Type B pancreatic cell (in vitro differentiated cells): ENCODE results near the gene SRSF8. TPM values are rescaled to one million over a fixed set of nuclear protein-coding genes. Genes with fewer than 3 reads are reported as not detected.
"Not testable (repeated sequence)": the region's sequence is repeated elsewhere in the genome, so short reads cannot be mapped to it uniquely, and the experiment has no call there.

Experiments used
- DNase-seq: peaks from one replicate; pipeline ENCODE4 v3.0.0; 2021; ENCODE audit warnings: mixed read lengths; ENCODE audit not compliant: unreplicated experiment; ENCODE audit errors: extremely low spot score
- H3K27ac Mint-ChIP-seq: 2 replicates; pipeline ENCODE4 v1.8.0; 2021; ENCODE audit warnings: mild to moderate bottlenecking, mixed read lengths
- H3K27me3 Mint-ChIP-seq: 2 replicates; pipeline ENCODE4 v1.8.0; 2021; ENCODE audit warnings: mixed read lengths
- H3K36me3 Mint-ChIP-seq: 2 replicates; pipeline ENCODE4 v1.8.0; 2021; ENCODE audit warnings: mixed read lengths
- H3K4me1 Mint-ChIP-seq: one replicate; pipeline ENCODE4 v1.8.0; 2021; ENCODE audit warnings: mixed read lengths; ENCODE audit not compliant: unreplicated experiment
- H3K4me3 Mint-ChIP-seq: 2 replicates; pipeline ENCODE4 v1.8.0; 2021; ENCODE audit warnings: mild to moderate bottlenecking, mixed read lengths
- H3K9me3 Mint-ChIP-seq: 2 replicates; pipeline ENCODE4 v1.8.0; 2021; ENCODE audit warnings: mixed read lengths
- CTCF ChIP-seq: fragments of 200-600 bp; sonication (generic); conservative IDR thresholded peaks from 2 replicates; pipeline ENCODE4 v1.5.0; 2021; ENCODE audit warnings: antibody characterized with exemption, mild to moderate bottlenecking
- long read RNA-seq: library from polyadenylated mRNA; unstranded; transcript quantifications from one replicate; pipeline ENCODE4 v2.0.0, GENCODE V29; 2020
- total RNA-seq: library from RNA; stranded (reverse); gene quantifications from 2 replicates; pipeline ENCODE4 v1.2.1, GENCODE V29; 2021; ENCODE audit warnings: low replicate concordance

Gene SRSF8, protein sequence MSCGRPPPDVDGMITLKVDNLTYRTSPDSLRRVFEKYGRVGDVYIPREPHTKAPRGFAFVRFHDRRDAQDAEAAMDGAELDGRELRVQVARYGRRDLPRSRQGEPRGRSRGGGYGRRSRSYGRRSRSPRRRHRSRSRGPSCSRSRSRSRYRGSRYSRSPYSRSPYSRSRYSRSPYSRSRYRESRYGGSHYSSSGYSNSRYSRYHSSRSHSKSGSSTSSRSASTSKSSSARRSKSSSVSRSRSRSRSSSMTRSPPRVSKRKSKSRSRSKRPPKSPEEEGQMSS
- 43.7 and 68.9 TPM in 2 replicates for total RNA-seq
- long read RNA-seq, full-length matches to known transcripts = 52 of 58 reads
- long read RNA-seq, partial matches to known transcripts = 0 of 58 reads
- long read RNA-seq, other reads (novel, unspliced or antisense) = 6 of 58 reads

GRCh38 chr11:95066716-95067038 lies at the start of gene SRSF8:
Gene SRSF8, plus strand, starts transcription at chr11:95066919. Its CDS starts 308 bp downstream, at chr11:95067227.
- H3K36me3 Mint-ChIP-seq = peaks cover 14% of the 10 kb centered on the region
- no peaks in the 10 kb centered on the region for H3K9me3 Mint-ChIP-seq
- H3K27ac Mint-ChIP-seq = peak within 1 kb of the TSS; percentile 99
- no peak for DNase-seq
- TF ChIP-seq CTCF = no peak
- peaks cover 15% of the 10 kb centered on the region for H3K4me1 Mint-ChIP-seq
- no peaks in the 10 kb centered on the region for H3K27me3 Mint-ChIP-seq
- peak within 1 kb of the TSS; percentile 99 for H3K4me3 Mint-ChIP-seq

DNA sequence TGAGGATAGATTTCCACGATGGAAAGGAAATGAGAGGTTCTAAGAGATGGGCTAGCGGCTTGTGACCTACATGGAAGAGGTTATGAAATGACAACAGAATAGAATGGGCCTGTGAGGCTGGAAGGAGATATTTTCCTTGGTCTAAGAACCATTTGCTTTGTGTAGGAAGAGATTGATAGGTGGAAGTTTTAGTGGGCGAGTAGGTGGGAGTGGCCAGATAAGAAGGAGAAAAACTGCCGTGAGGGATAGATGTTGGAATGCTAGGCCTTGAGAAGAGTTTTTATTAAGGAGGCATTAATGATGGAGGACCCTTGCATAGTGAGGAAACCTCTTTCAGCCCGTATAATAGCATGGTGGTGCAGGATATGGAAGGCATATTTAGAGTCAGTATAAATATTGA lies 45.3 kb upstream of the SRSF8 start:
- not testable (repeated sequence) for H3K9me3 Mint-ChIP-seq, H3K36me3 Mint-ChIP-seq, H3K4me3 Mint-ChIP-seq, DNase-seq, H3K27me3 Mint-ChIP-seq, H3K4me1 Mint-ChIP-seq, H3K27ac Mint-ChIP-seq

- H3K9me3 Mint-ChIP-seq = no peaks in the 10 kb centered on the region
- H3K4me3 Mint-ChIP-seq = no peak within 1 kb of the TSS
- no peak within 1 kb of the TSS for H3K27ac Mint-ChIP-seq
- no peaks in the 10 kb centered on the region for H3K4me1 Mint-ChIP-seq
- no peaks in the 10 kb centered on the region for H3K36me3 Mint-ChIP-seq
- no peak for TF ChIP-seq CTCF
- no peak for DNase-seq
- no peaks in the 10 kb centered on the region for H3K27me3 Mint-ChIP-seq
These were observed 41.8 kb upstream of the SRSF8 start, which contains the start of gene KDM4E for GRCh38 chr11:95024958-95025357. Gene KDM4E, plus strand, starts transcription at chr11:95025258. Its CDS starts 300 bp downstream, at chr11:95025558.

- H3K27me3 Mint-ChIP-seq, H3K4me1 Mint-ChIP-seq, H3K9me3 Mint-ChIP-seq, DNase-seq, H3K4me3 Mint-ChIP-seq, H3K36me3 Mint-ChIP-seq, H3K27ac Mint-ChIP-seq: not testable (repeated sequence)
These were observed 41.1 kb upstream of the SRSF8 start for GRCh38 chr11:95025594-95025993.

DNA sequence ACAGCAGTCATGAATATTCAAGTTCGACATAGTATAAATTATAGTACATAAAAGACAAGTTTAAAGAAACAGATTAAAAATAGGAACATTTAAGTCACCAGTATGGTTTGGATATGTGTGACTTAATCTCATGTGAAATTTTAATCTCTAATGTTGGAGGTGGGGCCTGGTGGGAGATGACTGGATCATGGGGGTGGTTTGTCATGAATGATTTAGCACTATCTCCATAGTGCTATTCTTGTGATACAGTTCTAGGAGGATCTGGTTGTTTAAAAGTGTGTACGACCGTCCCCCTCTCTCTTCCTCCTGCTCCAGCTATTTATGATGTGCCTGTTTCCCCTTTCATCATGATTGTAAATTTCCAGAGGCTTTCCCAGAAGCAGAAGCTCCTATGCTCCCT lies 38.4 kb upstream of the SRSF8 start:
- Mint-ChIP-seq H3K36me3 (no peaks in the 10 kb centered on the region), H3K27ac (no peak overlapping the region), H3K9me3 (no peaks in the 10 kb centered on the region), H3K4me1 (no peaks in the 10 kb centered on the region), H3K4me3 (no peak overlapping the region), H3K27me3 (no peaks in the 10 kb centered on the region)
- no peak for TF ChIP-seq CTCF
- DNase-seq = no peak

DNA sequence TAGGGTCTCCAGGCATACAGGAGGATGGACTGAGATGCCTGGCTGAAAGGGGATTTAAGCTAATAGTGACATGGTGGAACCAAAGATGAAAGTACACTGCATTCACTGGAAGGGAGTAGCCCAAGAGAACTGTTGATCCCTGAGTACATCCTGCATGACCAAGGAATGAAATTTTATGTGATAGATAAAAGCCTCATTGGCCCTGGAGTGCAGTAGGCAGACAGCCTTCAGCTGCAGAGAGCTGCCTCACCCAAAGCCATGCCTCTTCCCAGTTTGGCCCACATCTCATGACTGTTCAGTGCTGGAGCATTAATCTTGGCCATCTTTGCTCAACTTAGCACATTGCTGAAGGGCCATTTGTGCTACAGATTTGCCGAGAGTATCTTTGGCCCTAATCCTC lies 33.7 kb upstream of the SRSF8 start:
- Mint-ChIP-seq H3K9me3 (peaks cover under 1% of the 10 kb centered on the region), H3K4me3 (no peak overlapping the region), H3K4me1 (no peaks in the 10 kb centered on the region), H3K27ac (no peak overlapping the region), H3K36me3 (no peaks in the 10 kb centered on the region), H3K27me3 (no peaks in the 10 kb centered on the region)
- no peak for DNase-seq
- TF ChIP-seq CTCF = no peak
